22Rv1 (cell line): ENCODE results near the gene KRT71.
A peak's percentile ranks its signal among the peaks of the same experiment; 100 is the strongest.

ENCODE experiments used
- ZFX ChIP-seq: fragments of 450-650 bp; IDR thresholded peaks from 2 replicates; pipeline ENCODE4 v1.6.1; 2017; ENCODE audit warnings: antibody characterized with exemption, borderline replicate concordance
- TF ChIP-seq, protein P1 (sequence below): fragments of 450-650 bp; IDR thresholded peaks from 2 replicates; pipeline ENCODE4 v1.5.1; 2017; ENCODE audit warnings: mild to moderate bottlenecking

DNA sequence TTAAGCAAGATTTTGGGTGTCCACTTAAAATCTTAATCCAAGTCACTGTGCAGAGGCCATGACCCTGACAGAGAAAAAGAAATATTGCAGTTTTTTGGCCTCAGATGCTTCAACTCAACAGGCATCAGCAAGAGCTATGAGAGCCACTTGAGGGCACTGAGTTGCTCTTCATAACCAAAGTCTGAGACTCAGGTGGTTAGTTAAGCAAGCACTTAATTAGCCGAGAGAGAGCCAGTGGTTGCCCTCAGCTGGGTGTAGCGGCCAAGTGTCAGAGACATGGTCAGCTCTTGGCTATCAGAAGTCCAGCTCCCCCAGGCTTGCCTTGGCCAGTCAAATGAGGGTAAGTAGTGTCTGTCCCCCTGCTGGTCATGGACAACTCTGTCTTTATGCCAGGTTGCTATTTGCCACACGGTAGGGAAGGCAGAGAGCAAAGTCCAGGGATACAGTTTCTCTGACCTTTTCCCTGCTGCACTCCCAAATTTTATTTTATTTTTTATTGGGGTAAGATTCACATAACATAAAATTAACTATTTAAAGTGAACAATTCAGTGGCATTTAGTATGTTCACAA lies 9.0 kb upstream of the KRT71 start:
- TF ChIP-seq, protein P1, sequence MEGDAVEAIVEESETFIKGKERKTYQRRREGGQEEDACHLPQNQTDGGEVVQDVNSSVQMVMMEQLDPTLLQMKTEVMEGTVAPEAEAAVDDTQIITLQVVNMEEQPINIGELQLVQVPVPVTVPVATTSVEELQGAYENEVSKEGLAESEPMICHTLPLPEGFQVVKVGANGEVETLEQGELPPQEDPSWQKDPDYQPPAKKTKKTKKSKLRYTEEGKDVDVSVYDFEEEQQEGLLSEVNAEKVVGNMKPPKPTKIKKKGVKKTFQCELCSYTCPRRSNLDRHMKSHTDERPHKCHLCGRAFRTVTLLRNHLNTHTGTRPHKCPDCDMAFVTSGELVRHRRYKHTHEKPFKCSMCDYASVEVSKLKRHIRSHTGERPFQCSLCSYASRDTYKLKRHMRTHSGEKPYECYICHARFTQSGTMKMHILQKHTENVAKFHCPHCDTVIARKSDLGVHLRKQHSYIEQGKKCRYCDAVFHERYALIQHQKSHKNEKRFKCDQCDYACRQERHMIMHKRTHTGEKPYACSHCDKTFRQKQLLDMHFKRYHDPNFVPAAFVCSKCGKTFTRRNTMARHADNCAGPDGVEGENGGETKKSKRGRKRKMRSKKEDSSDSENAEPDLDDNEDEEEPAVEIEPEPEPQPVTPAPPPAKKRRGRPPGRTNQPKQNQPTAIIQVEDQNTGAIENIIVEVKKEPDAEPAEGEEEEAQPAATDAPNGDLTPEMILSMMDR: peak; percentile 39
- TF ChIP-seq ZFX: no peak
